Caco-2 (cell line): ENCODE measurements around the gene SELENOV. TPM values are rescaled to one million over a fixed set of nuclear protein-coding genes. Genes with fewer than 3 reads are reported as not detected.

ENCODE experiments used
- BruUV-seq: library from RNA; stranded (reverse); fragments of 400-500 nt; replicated peaks from 2 replicates; lab custom pipeline; 2021; lab: Mats Ljungman, UMichigan
- CTCF ChIA-PET: fragments of 300-600 bp; sonication (Branson Sonifier 250); formaldehyde crosslinking; loops from one replicate; lab custom pipeline; 2022; ENCODE audit warnings: antibody characterized with exemption; lab: Charles Lee
- POLR2A ChIA-PET: fragments of 300-600 bp; sonication (Branson Sonifier 250); formaldehyde crosslinking; loops from one replicate; lab custom pipeline; 2022; ENCODE audit warnings: antibody characterized with exemption; lab: Charles Lee
- DNase-seq, 2 experiments: peaks; one replicate each; pipeline versions ENCODE4 v3.0.0 to v3.0.0-alpha.2; 2020 to 2022
- H3K27me3 ChIP-seq: replicated peaks from 2 replicates; pipeline ENCODE4 v1.6.0; 2011; ENCODE audit warnings: low read length; ENCODE audit not compliant: control insufficient read depth, insufficient read depth
- H3K36me3 ChIP-seq: 2 replicates; pipeline ENCODE4 v1.5.1; 2011; ENCODE audit warnings: low read length; ENCODE audit not compliant: control insufficient read depth, insufficient read depth
- H3K4me1 ChIP-seq: fragments of 250-450 bp; sonication (Bioruptor Pico); 2 replicates; pipeline ENCODE4 v1.5.1; 2020; ENCODE audit warnings: mild to moderate bottlenecking
- H3K4me3 ChIP-seq: 2 replicates; pipeline ENCODE4 v1.5.1; 2011; ENCODE audit warnings: low read depth, mild to moderate bottlenecking, control low read depth, low read length
- H3K9me3 ChIP-seq: fragments of 250-450 bp; sonication (Bioruptor Pico); 2 replicates; pipeline ENCODE4 v1.5.1; 2020; ENCODE audit warnings: mild to moderate bottlenecking, moderate library complexity
- H3K27ac Mint-ChIP-seq: one replicate; pipeline ENCODE4 v1.8.0; 2022; ENCODE audit warnings: mixed read lengths; ENCODE audit not compliant: unreplicated experiment
- H3K27me3 Mint-ChIP-seq: one replicate; pipeline ENCODE4 v1.8.0; 2022; ENCODE audit warnings: mixed read lengths; ENCODE audit not compliant: insufficient read depth, unreplicated experiment
- H3K36me3 Mint-ChIP-seq: one replicate; pipeline ENCODE4 v1.8.0; 2022; ENCODE audit warnings: mild to moderate bottlenecking, mixed read lengths; ENCODE audit not compliant: insufficient read depth, unreplicated experiment
- H3K4me1 Mint-ChIP-seq: one replicate; pipeline ENCODE4 v1.8.0; 2022; ENCODE audit warnings: low read depth, mixed read lengths; ENCODE audit not compliant: unreplicated experiment
- H3K4me3 Mint-ChIP-seq: one replicate; pipeline ENCODE4 v1.8.0; 2022; ENCODE audit warnings: mild to moderate bottlenecking, moderate library complexity, mixed read lengths; ENCODE audit not compliant: unreplicated experiment
- H3K9me3 Mint-ChIP-seq: one replicate; pipeline ENCODE4 v1.8.0; 2022; ENCODE audit warnings: mixed read lengths; ENCODE audit not compliant: unreplicated experiment
- CTCF ChIP-seq, 2 experiments: fragments of 200-600 bp in 1 of 2; IDR thresholded peaks; 1 replicate in 1 of 2; 2 replicates in 1 of 2; pipeline versions ENCODE4 v1.5.1 to v1.8.0; 2011 to 2022; ENCODE audit warnings: antibody characterized with exemption in 1 of 2, control low read depth in 1 of 2, inconsistent platforms in 1 of 2, low read depth in 1 of 2, low read length in 1 of 2, mild to moderate bottlenecking in 1 of 2, moderate library complexity in 1 of 2; ENCODE audit not compliant: insufficient read depth in 1 of 2, severe bottlenecking in 1 of 2, unreplicated experiment in 1 of 2
- intact Hi-C: fragments of 100-400 bp; cut with micrococcal nuclease; formaldehyde crosslinking; loops from one replicate; pipeline ENCODE4 v1.10.0; 2022; ENCODE audit not compliant: unreplicated experiment
- total RNA-seq: library from RNA; stranded (reverse); gene quantifications from 2 replicates; pipeline ENCODE4 v1.2.3, GENCODE V29; 2022

SELENOV gene
- total RNA-seq, 1 experiment from 2014 or later, result 1.6 TPM

DNA sequence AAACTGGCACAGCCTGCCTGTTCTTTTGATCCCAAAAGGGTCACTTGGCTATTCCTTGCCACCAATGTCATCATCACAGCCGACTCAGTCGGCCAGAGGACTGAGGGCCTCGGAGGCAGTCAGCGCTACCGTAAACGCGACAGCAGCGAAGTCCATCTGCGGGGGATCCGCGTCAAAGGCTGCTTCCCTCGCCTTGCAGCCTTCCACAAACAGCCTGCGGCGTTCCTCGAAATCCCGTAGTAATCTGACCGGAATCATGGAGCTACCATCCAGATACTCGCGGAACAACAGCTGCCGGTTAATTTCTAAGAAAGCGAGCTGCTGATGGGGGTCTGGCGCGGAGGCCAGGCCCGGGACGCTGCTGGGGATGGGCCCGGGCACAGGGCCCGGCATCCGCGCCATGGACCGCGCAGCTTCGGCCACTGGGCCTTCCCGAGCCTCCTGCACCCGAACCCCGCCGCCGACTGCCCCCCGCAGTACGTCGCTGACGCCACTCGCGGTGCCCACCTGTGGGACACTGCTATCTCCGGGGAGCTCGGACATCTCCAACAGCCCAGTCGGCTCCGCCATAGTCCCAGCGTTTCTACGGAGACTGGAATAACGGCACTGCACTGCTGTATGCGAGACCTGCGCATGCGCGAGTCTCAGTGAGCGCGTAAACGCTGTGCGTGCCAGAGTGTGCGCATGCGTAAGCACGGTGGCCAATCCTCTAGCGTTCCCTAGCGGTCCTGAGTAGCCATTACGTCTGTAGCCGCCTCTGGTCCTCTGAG lies 17.5 kb downstream of the SELENOV start, which contains the start of gene EID2B:
EID2B (minus strand) TSS at position 620 of the 770 bp plus-strand sequence; CDS start at position 570, 50 bp downstream.
- ChIA-PET CTCF (interaction anchor here (0.6 to 1.5 kb wide), 7 partner anchors 19 to 97 kb away, joined by 4 to 17 read pairs (median 4); partner anchors contain the start of genes DLL3 and RPS16), POLR2A (interaction anchor here (0.6 kb wide), 1 partner anchor 34 kb away, joined by 9 read pairs; the partner anchor contains the start of gene DLL3)
- no peak within 1 kb of the TSS for H3K27ac Mint-ChIP-seq
- no peaks in the 10 kb centered on the region for H3K4me1 Mint-ChIP-seq
- no peaks in the 10 kb centered on the region for H3K9me3 Mint-ChIP-seq
- no peaks in the 10 kb centered on the region for H3K36me3 ChIP-seq
- BruUV-seq, result no TSS peak
- H3K27me3 ChIP-seq, result no peaks in the 10 kb centered on the region
- H3K27me3 Mint-ChIP-seq, result no peaks in the 10 kb centered on the region
- TF ChIP-seq CTCF (IDR thresholded peaks at IDR 0.05; ENCODE audit: insufficient read depth in 1 of 2, low read depth in 1 of 2, low read length in 1 of 2, severe bottlenecking in 1 of 2, unreplicated experiment in 1 of 2), result peak; percentile 96 to 98
- H3K4me3 ChIP-seq, result peak within 1 kb of the TSS; percentile 72
- peak; percentile 93 to 95 for DNase-seq
- no peaks in the 10 kb centered on the region for H3K9me3 ChIP-seq
- H3K4me3 Mint-ChIP-seq, result peak within 1 kb of the TSS; percentile 77
- H3K4me1 ChIP-seq, result no peaks in the 10 kb centered on the region
- peaks cover 6% of the 10 kb centered on the region for H3K36me3 Mint-ChIP-seq
- intact Hi-C loops, result loop anchor here (1.0 kb wide), 3 partner anchors 34 to 92 kb away; partner anchors contain the start of gene DLL3

- Mint-ChIP-seq H3K36me3 (peaks cover 10% of the 10 kb centered on the region), H3K4me3 (peak overlapping the region; percentile 77), H3K27me3 (no peaks in the 10 kb centered on the region), H3K27ac (no peak overlapping the region), H3K9me3 (no peaks in the 10 kb centered on the region), H3K4me1 (peaks cover 2% of the 10 kb centered on the region)
- H3K36me3 ChIP-seq, result no peaks in the 10 kb centered on the region
- TF ChIP-seq CTCF (IDR thresholded peaks at IDR 0.05; ENCODE audit: insufficient read depth in 1 of 2, low read depth in 1 of 2, low read length in 1 of 2, severe bottlenecking in 1 of 2, unreplicated experiment in 1 of 2), result no peak
- intact Hi-C loops, result no loop called here
- no peaks in the 10 kb centered on the region for H3K4me1 ChIP-seq
- ChIA-PET POLR2A (interaction anchor here (0.6 kb wide), 1 partner anchor 97 kb away, joined by 3 read pairs; the partner anchor contains the start of gene RPS16), CTCF (interaction anchor here (0.7 to 1.5 kb wide), 6 partner anchors 16 to 93 kb away, joined by 3 to 17 read pairs (median 6); no protein-coding TSS in a partner anchor)
- H3K9me3 ChIP-seq, result no peaks in the 10 kb centered on the region
- no TSS peak for BruUV-seq
- no peak overlapping the region for H3K4me3 ChIP-seq
- no peak for DNase-seq
- H3K27me3 ChIP-seq, result no peaks in the 10 kb centered on the region
Observed at GRCh38 chr19:39533003-39533512, 18.1 kb downstream of the SELENOV start.

DNA sequence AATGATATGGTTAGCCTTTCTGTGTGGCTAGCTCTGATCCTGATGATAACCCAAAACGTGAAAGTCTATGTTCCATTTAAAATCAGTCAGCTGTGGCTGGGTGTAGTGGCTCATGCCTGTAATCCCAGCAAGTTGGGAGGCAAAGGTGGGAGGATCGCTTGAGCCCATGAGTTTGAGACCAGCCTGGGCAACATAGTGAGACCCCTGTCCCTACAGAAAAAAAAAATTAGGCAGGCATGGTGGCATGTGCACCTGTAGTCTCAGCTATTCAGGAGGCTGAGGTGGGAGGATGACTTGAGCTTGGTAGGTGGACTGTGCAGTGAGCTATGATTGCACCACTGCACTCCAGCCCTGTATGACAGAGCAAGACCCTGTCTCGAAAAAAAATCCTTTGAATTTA lies 18.9 kb downstream of the SELENOV start:
- Mint-ChIP-seq H3K27ac (no peak overlapping the region), H3K27me3 (no peaks in the 10 kb centered on the region), H3K9me3 (no peaks in the 10 kb centered on the region), H3K36me3 (peaks cover 13% of the 10 kb centered on the region), H3K4me3 (no peak overlapping the region), H3K4me1 (peaks cover 10% of the 10 kb centered on the region)
- ChIA-PET POLR2A (interaction anchor here (0.6 kb wide), 1 partner anchor 98 kb away, joined by 3 read pairs; the partner anchor contains the start of gene RPS16), CTCF (interaction anchor here (0.5 to 1.6 kb wide), 6 partner anchors 31 to 93 kb away, joined by 3 to 21 read pairs (median 6); partner anchors contain the start of gene DLL3)
- DNase-seq, result peak in 1 of 2 experiments; percentile 10
- peaks cover 6% of the 10 kb centered on the region; the same call in 1 of the 2 replicates for H3K4me1 ChIP-seq
- intact Hi-C loops, result no loop called here
- no peaks in the 10 kb centered on the region for H3K36me3 ChIP-seq
- TF ChIP-seq CTCF (IDR thresholded peaks at IDR 0.05; ENCODE audit: insufficient read depth in 1 of 2, low read depth in 1 of 2, low read length in 1 of 2, severe bottlenecking in 1 of 2, unreplicated experiment in 1 of 2), result no peak
- H3K4me3 ChIP-seq, result no peak overlapping the region
- BruUV-seq, result no TSS peak
- H3K27me3 ChIP-seq, result no peaks in the 10 kb centered on the region
- H3K9me3 ChIP-seq, result no peaks in the 10 kb centered on the region
